ENCODE measurements around the gene ZDHHC11B.
"Not testable (repeated sequence)": the region's sequence is repeated elsewhere in the genome, so short reads cannot be mapped to it uniquely, and the experiment has no call there.

The ZDHHC11B gene

DNA sequence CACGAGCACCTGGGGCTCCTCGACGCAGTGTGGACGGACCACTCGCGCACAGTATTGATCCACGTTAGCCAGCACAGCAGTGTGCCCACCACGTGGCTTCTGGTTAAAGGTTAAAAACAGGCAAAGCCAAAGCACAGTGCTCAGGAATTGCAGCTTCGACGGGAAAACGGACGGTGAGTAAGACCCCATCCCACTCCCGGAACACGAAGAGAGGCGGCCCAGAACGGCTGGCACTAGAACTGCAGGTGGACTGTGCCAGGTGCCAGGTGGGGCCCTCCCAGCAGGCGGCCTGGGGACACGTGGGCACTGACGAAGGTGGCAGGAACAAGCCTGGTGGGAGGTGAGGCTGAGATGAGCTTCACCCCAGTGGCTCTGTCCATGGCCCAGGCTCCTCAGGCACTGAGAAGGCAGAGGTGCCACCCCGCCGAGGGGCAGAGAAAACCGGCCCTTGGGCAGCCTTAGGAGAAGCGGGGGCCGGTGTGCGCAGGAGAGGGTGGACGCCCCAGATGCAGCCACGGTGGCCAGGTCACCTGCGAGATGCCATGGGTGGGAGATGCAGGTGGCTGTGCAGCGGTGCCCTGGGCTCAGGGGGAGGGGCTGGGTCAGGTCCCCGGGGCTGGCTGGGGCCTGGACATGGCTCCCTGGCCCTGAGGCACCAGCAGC, 96.0 kb downstream of the ZDHHC11B start:
- H3K4me1 ChIP-seq (ENCODE audit: control insufficient read depth, low read length); H3K9me3 ChIP-seq (ENCODE audit: control insufficient read depth, insufficient read depth, low read length); H3F3A ChIP-seq (ENCODE audit: control insufficient read depth, insufficient read depth); H3K79me2 ChIP-seq (ENCODE audit: control insufficient read depth, low read length); H3K9me2 ChIP-seq (replicated peaks; ENCODE audit: control insufficient read depth, low read length); H3K27me3 ChIP-seq (ENCODE audit: control insufficient read depth, low read length); H3K4me2 ChIP-seq (ENCODE audit: low read length); H4K20me1 ChIP-seq (ENCODE audit: control insufficient read depth, insufficient read depth, low read depth, low read length); H3K27ac ChIP-seq (ENCODE audit: low read depth, low read length); H3K4me3 ChIP-seq (ENCODE audit: low read length); H3K36me3 ChIP-seq (ENCODE audit: control insufficient read depth, low read length): not testable (repeated sequence)

DNA sequence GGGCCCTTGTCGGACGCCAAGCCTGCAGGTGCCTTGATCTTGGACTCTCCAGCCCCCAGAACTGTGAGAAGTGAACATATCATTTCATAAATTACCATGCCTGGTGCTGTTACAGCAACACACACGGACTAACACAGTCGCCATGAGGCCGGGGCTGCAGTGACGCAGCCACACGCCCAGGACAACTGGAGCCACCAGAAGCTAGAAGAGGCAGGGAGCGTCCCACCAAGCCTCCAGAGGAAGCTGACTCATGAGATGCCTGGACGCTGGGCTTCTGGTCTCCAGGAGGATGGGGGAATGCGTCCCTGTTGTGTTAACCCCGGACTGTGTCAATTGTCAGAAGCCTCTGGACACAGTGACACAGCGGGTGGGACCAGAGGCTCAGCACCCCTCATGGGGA, 97.6 kb downstream of the ZDHHC11B start:
- H3K9me3 ChIP-seq (ENCODE audit: control insufficient read depth, insufficient read depth, low read length); H3K79me2 ChIP-seq (ENCODE audit: control insufficient read depth, low read length); H3K27me3 ChIP-seq (ENCODE audit: control insufficient read depth, low read length); H3K36me3 ChIP-seq (ENCODE audit: control insufficient read depth, low read length); H3K4me2 ChIP-seq (ENCODE audit: low read length); H3K9me2 ChIP-seq (replicated peaks; ENCODE audit: control insufficient read depth, low read length); H3F3A ChIP-seq (ENCODE audit: control insufficient read depth, insufficient read depth); H3K4me1 ChIP-seq (ENCODE audit: control insufficient read depth, low read length); H3K27ac ChIP-seq (ENCODE audit: low read depth, low read length); H3K4me3 ChIP-seq (ENCODE audit: low read length); H4K20me1 ChIP-seq (ENCODE audit: control insufficient read depth, insufficient read depth, low read depth, low read length): not testable (repeated sequence)

GRCh38 chr5:686172-686523, 98.4 kb downstream of the ZDHHC11B start:
- not testable (repeated sequence) for H3K27ac ChIP-seq (ENCODE audit: low read depth, low read length); H3F3A ChIP-seq (ENCODE audit: control insufficient read depth, insufficient read depth)

DNA sequence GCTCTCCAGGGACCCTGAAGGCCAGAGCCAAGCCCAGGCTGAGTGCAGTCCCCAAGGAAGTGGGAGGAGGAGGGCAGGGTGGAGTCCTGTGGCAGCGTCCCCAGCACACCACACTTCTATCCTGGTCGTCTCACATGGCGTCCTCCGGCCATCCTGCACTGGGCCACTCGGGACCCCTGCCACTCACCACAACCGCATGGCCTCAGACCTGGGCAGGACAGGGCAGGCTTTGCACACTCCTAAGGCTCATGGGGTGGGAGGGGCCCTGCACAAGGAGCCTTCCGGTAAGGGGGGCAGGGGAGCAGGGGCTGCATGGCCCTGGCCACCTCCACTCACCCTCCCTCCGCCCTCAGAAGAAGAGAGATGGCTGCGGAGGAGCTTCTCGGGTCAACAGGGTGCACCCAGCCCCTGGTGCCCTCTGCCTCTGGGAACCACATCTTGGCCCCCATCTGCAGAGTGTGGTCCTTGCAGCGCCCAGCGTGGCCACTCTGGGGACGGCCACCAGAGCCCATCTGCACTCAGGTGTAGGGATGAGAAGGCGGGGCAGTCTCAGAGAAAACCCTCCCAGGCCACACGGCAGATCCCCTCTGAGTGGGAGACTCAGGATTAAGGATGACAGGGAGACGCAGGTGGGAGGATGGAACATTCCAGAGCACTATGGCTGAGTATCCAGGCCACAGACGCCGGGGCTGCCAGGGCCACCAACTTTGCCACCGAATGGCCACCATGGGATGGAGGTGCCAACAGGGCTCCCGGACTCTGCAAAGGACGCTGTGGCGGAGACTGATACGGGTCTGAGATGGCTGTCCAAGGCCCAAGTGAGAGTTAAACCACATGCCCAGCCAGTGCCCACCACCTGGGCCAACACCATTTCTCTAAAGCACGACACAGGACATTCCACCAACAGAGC, 99.0 kb downstream of the ZDHHC11B start:
- H3K79me2 ChIP-seq (ENCODE audit: control insufficient read depth, low read length), result no peaks in the 10 kb centered on the region
- TF ChIP-seq EZH2phosphoT487 (IDR thresholded peaks at IDR 0.05; ENCODE audit: borderline replicate concordance, low read length), result no peak
- no peak for TF ChIP-seq CTCF (IDR thresholded peaks at IDR 0.05; ENCODE audit: low read depth, low read length, poor library complexity, severe bottlenecking)
- no peaks in the 10 kb centered on the region for H3K27me3 ChIP-seq (ENCODE audit: control insufficient read depth, low read length)
- no peaks in the 10 kb centered on the region for H4K20me1 ChIP-seq (ENCODE audit: control insufficient read depth, insufficient read depth, low read depth, low read length)
- no peaks in the 10 kb centered on the region for H3K9me3 ChIP-seq (ENCODE audit: control insufficient read depth, insufficient read depth, low read length)
- no peaks in the 10 kb centered on the region for H3F3A ChIP-seq (ENCODE audit: control insufficient read depth, insufficient read depth)
- H3K36me3 ChIP-seq (ENCODE audit: control insufficient read depth, low read length), result no peaks in the 10 kb centered on the region
- no peaks in the 10 kb centered on the region for H3K4me1 ChIP-seq (ENCODE audit: control insufficient read depth, low read length)
- no peak overlapping the region for H3K4me3 ChIP-seq (ENCODE audit: low read length)
- no peak overlapping the region for H3K4me2 ChIP-seq (ENCODE audit: low read length)
- no peaks in the 10 kb centered on the region for H3K9me2 ChIP-seq (replicated peaks; ENCODE audit: control insufficient read depth, low read length)
- no peak overlapping the region for H3K27ac ChIP-seq (ENCODE audit: low read depth, low read length)

More at GRCh38 chr5:686172-686523, 98.4 kb downstream of the ZDHHC11B start:
- H3K4me2 ChIP-seq (ENCODE audit: low read length); H4K20me1 ChIP-seq (ENCODE audit: control insufficient read depth, insufficient read depth, low read depth, low read length); H3K27me3 ChIP-seq (ENCODE audit: control insufficient read depth, low read length); H3K4me1 ChIP-seq (ENCODE audit: control insufficient read depth, low read length); H3K4me3 ChIP-seq (ENCODE audit: low read length); H3K36me3 ChIP-seq (ENCODE audit: control insufficient read depth, low read length); H3K9me3 ChIP-seq (ENCODE audit: control insufficient read depth, insufficient read depth, low read length); H3K79me2 ChIP-seq (ENCODE audit: control insufficient read depth, low read length); H3K9me2 ChIP-seq (replicated peaks; ENCODE audit: control insufficient read depth, low read length): not testable (repeated sequence)

All from DOHH2 (cell line).